ENCODE results near the gene NRSN1. TPM values are rescaled to one million over a fixed set of nuclear protein-coding genes. Genes with fewer than 3 reads are reported as not detected.
A peak's percentile ranks its signal among the peaks of the same experiment; 100 is the strongest.

Gene NRSN1
- total and polyA plus RNA-seq, 9 of the 15 experiments (the other 6 are each of a cell fraction or from before 2014, with no cell fraction given) = not detected

- TF ChIP-seq, protein P1, sequence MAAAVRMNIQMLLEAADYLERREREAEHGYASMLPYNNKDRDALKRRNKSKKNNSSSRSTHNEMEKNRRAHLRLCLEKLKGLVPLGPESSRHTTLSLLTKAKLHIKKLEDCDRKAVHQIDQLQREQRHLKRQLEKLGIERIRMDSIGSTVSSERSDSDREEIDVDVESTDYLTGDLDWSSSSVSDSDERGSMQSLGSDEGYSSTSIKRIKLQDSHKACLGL (CRISPR knock-in tag; IDR thresholded peaks at IDR 0.05; ENCODE audit: borderline replicate concordance, poor library complexity, severe bottlenecking) = no peak
- TF ChIP-seq, protein P2, sequence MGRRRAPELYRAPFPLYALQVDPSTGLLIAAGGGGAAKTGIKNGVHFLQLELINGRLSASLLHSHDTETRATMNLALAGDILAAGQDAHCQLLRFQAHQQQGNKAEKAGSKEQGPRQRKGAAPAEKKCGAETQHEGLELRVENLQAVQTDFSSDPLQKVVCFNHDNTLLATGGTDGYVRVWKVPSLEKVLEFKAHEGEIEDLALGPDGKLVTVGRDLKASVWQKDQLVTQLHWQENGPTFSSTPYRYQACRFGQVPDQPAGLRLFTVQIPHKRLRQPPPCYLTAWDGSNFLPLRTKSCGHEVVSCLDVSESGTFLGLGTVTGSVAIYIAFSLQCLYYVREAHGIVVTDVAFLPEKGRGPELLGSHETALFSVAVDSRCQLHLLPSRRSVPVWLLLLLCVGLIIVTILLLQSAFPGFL (CRISPR knock-in tag; IDR thresholded peaks at IDR 0.05) = no peak
- TF ChIP-seq, protein P3, sequence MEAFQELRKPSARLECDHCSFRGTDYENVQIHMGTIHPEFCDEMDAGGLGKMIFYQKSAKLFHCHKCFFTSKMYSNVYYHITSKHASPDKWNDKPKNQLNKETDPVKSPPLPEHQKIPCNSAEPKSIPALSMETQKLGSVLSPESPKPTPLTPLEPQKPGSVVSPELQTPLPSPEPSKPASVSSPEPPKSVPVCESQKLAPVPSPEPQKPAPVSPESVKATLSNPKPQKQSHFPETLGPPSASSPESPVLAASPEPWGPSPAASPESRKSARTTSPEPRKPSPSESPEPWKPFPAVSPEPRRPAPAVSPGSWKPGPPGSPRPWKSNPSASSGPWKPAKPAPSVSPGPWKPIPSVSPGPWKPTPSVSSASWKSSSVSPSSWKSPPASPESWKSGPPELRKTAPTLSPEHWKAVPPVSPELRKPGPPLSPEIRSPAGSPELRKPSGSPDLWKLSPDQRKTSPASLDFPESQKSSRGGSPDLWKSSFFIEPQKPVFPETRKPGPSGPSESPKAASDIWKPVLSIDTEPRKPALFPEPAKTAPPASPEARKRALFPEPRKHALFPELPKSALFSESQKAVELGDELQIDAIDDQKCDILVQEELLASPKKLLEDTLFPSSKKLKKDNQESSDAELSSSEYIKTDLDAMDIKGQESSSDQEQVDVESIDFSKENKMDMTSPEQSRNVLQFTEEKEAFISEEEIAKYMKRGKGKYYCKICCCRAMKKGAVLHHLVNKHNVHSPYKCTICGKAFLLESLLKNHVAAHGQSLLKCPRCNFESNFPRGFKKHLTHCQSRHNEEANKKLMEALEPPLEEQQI (IDR thresholded peaks at IDR 0.05) = no peak
These were observed 15.6 kb upstream of the NRSN1 start (continued) for GRCh38 chr6:24110417-24110816.

- Histone ChIP-seq H3K27me3 (ENCODE audit: control insufficient read depth in 2 of 2, insufficient read depth in 2 of 2, low read length in 2 of 2) (no peaks in the 10 kb centered on the region), H2AFZ (ENCODE audit: low read depth, low read length) (no peak overlapping the region), H3K27ac (ENCODE audit: extremely low read depth, low read depth, low read length) (no peak overlapping the region), H3K79me2 (ENCODE audit: control insufficient read depth, insufficient read depth, low read length) (no peaks in the 10 kb centered on the region), H3K4me3 (no peak overlapping the region), H4K20me1 (replicated peaks; ENCODE audit: control insufficient read depth, insufficient read depth, low read length) (no peaks in the 10 kb centered on the region), H3K9ac (ENCODE audit: insufficient read depth in 1 of 2, low read depth in 2 of 2, low read length in 2 of 2) (no peak overlapping the region), H3K36me3 (ENCODE audit: control insufficient read depth, insufficient read depth, low read length) (no peaks in the 10 kb centered on the region), H3K9me3 (replicated peaks; ENCODE audit: control insufficient read depth, insufficient read depth, low read depth, low read length) (no peaks in the 10 kb centered on the region), H3K4me1 (replicated peaks in 1 of 2; ENCODE audit: control insufficient read depth in 2 of 2, insufficient read depth in 2 of 2, low read length in 2 of 2) (no peaks in the 10 kb centered on the region), H3K4me2 (ENCODE audit: insufficient read depth, low read length) (no peak overlapping the region), H3K9me1 (ENCODE audit: control insufficient read depth, insufficient read depth, low read length) (no peaks in the 10 kb centered on the region)
- TF ChIP-seq MIER1 (IDR thresholded peaks at IDR 0.05; ENCODE audit: low read depth) = no peak
- peak; percentile 66 for TF ChIP-seq MAFF (IDR thresholded peaks at IDR 0.05; ENCODE audit: low read length)
- TF ChIP-seq C11orf30 (IDR thresholded peaks at IDR 0.05; ENCODE audit: low read depth) = peak; percentile 27; the same call in 1 of the 2 replicates
- TF ChIP-seq MAFK (IDR thresholded peaks at IDR 0.05; ENCODE audit: low read length) = peak; percentile 59; the same call in 1 of the 2 replicates
- TF ChIP-seq ZNF316 (IDR thresholded peaks at IDR 0.05) = peak; percentile 63
- no peak for TF ChIP-seq FOXP1 (CRISPR knock-in tag; IDR thresholded peaks at IDR 0.05)
- TF ChIP-seq MAFG (tag; conservative IDR thresholded peaks at IDR 0.05) = peak; percentile 49
- no peak for FAIRE-seq
- DNase-seq (ENCODE audit: extremely low read depth in 1 of 4, low spot score in 3 of 4) = no peak
- ChIA-PET CTCF (ENCODE audit: low intra/inter-chr PET ratio) (no interaction called here), POLR2A (interaction anchor here (0.7 kb wide), 1 partner anchor 32 kb away, joined by 3 read pairs; no protein-coding TSS in a partner anchor)
- in situ Hi-C loops (cut with MboI) (no loop called here), intact Hi-C loops (cut with micrococcal nuclease) (no loop called here)
- no peak for ATAC-seq
- no TSS peak for BruUV-seq (replicated peaks)
These were observed 12.1 kb upstream of the NRSN1 start for GRCh38 chr6:24113891-24114290.

Measured in K562 (cell line).